ENCODE measurements around the gene TMEM184C. TPM values are rescaled to one million over a fixed set of nuclear protein-coding genes. Genes with fewer than 3 reads are reported as not detected.

Gene TMEM184C
- total RNA-seq, 1 experiment from 2014 or later = 23.3 TPM

DNA sequence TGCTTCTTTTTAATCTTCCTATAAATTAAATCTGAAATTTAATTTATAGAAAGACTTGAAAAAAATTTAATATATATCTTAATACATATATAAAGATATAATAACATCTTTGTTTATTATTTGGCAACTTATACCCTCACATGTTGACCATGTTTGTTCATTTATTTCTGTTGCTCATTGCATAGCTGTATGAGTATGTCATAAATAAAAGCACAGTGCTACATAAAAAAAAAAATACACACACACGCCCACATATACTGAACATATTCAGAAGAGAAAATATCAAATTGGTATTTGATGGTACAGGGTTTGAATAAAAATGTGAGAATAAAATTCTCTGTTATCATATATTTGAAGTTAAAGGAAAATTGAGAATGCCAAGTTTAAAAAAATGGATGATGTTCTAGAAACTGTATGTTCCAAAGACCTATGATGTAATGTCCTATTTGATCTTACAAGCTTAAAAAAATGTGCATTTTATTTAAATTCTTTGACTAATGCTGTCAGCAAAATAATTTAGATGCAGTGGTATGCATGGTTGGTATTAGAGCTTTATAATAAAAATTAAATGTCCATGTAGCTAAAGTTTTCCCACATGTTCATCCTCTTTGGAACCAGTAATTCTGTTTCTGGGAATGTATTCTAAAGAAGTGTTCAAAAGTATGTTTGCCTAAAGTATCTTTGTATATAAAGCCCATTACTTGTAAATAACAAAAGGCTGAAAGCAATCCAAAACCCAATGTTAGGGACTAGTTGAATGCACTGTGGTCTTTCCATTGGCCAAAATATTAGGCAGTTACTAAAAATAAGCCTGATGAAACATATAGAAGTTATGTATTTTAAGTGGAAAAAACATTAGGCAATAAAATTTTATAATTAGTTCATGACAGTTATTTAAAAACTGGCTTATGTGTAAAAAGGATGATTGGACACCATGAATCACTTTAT is 12.9 kb downstream of the TMEM184C start:
- no peak overlapping the region for H3K27ac Mint-ChIP-seq (ENCODE audit: unreplicated experiment)
- BruUV-seq (replicated peaks) = no TSS peak
- TF ChIP-seq, protein P1, sequence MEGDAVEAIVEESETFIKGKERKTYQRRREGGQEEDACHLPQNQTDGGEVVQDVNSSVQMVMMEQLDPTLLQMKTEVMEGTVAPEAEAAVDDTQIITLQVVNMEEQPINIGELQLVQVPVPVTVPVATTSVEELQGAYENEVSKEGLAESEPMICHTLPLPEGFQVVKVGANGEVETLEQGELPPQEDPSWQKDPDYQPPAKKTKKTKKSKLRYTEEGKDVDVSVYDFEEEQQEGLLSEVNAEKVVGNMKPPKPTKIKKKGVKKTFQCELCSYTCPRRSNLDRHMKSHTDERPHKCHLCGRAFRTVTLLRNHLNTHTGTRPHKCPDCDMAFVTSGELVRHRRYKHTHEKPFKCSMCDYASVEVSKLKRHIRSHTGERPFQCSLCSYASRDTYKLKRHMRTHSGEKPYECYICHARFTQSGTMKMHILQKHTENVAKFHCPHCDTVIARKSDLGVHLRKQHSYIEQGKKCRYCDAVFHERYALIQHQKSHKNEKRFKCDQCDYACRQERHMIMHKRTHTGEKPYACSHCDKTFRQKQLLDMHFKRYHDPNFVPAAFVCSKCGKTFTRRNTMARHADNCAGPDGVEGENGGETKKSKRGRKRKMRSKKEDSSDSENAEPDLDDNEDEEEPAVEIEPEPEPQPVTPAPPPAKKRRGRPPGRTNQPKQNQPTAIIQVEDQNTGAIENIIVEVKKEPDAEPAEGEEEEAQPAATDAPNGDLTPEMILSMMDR (IDR thresholded peaks at IDR 0.05; ENCODE audit: unreplicated experiment) = no peak
- no peak for DNase-seq
- H3K4me3 Mint-ChIP-seq (ENCODE audit: low read depth, unreplicated experiment) = no peak overlapping the region
- no peaks in the 10 kb centered on the region for H3K9me3 Mint-ChIP-seq (ENCODE audit: low read depth, unreplicated experiment)
- H3K27me3 Mint-ChIP-seq (ENCODE audit: unreplicated experiment) = no peaks in the 10 kb centered on the region
- peaks cover 15% of the 10 kb centered on the region for H3K36me3 Mint-ChIP-seq (ENCODE audit: insufficient read depth, unreplicated experiment)
- CTCF ChIA-PET = no interaction called here
- H3K4me1 Mint-ChIP-seq (ENCODE audit: low read depth, unreplicated experiment) = peaks cover 8% of the 10 kb centered on the region
- intact Hi-C loops (cut with micrococcal nuclease; ENCODE audit: unreplicated experiment) = no loop called here

DNA sequence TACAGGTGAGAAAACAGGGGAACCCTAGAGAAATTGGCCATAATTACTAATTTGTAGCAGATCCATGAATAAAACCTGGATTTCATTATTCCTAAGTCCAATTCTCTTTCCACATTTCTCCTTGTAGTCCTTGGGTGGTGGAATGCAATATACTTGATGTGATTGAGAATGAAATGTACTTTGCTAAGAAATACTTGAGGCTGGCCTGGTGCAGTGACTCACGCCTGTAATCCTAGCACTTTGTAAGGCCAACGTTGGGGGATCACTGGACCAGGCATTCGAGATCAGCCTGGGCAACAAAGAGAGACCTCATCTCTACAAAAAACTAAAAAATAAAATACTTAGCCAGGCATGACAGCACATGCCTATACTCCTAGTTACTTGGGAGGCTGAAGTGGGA is 15.9 kb downstream of the TMEM184C start:
- H3K4me3 Mint-ChIP-seq (ENCODE audit: low read depth, unreplicated experiment) = no peak overlapping the region
- H3K36me3 Mint-ChIP-seq (ENCODE audit: insufficient read depth, unreplicated experiment) = peaks cover 12% of the 10 kb centered on the region
- H3K27ac Mint-ChIP-seq (ENCODE audit: unreplicated experiment) = no peak overlapping the region
- intact Hi-C loops (cut with micrococcal nuclease; ENCODE audit: unreplicated experiment) = no loop called here
- peaks cover 3% of the 10 kb centered on the region for H3K9me3 Mint-ChIP-seq (ENCODE audit: low read depth, unreplicated experiment)
- CTCF ChIA-PET = no interaction called here
- BruUV-seq (replicated peaks) = no TSS peak
- no peaks in the 10 kb centered on the region for H3K27me3 Mint-ChIP-seq (ENCODE audit: unreplicated experiment)
- H3K4me1 Mint-ChIP-seq (ENCODE audit: low read depth, unreplicated experiment) = no peaks in the 10 kb centered on the region
- TF ChIP-seq, protein P1 (IDR thresholded peaks at IDR 0.05; ENCODE audit: unreplicated experiment) = no peak
- no peak for DNase-seq

DNA sequence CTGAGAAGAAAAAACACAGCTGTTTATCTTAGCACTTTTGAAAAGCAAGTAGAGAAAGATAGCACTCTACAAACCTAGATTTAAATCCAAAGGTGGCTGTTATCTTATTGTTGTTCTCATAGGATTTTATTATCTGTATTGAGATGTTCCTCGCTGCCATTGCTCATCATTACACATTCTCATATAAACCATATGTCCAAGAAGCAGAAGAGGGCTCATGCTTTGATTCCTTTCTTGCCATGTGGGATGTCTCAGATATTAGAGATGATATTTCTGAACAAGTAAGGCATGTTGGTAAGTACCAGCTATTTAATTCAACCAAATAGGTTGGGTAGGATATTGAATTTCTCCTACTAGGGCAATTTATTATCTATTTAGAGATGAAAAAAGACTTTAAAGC is 16.4 kb downstream of the TMEM184C start:
- Mint-ChIP-seq H3K9me3 (ENCODE audit: low read depth, unreplicated experiment) (peaks cover 3% of the 10 kb centered on the region), H3K4me3 (ENCODE audit: low read depth, unreplicated experiment) (no peak overlapping the region), H3K36me3 (ENCODE audit: insufficient read depth, unreplicated experiment) (peaks cover 12% of the 10 kb centered on the region), H3K4me1 (ENCODE audit: low read depth, unreplicated experiment) (no peaks in the 10 kb centered on the region), H3K27me3 (ENCODE audit: unreplicated experiment) (no peaks in the 10 kb centered on the region), H3K27ac (ENCODE audit: unreplicated experiment) (no peak overlapping the region)
- no peak for DNase-seq
- TF ChIP-seq, protein P1 (IDR thresholded peaks at IDR 0.05; ENCODE audit: unreplicated experiment) = no peak
- CTCF ChIA-PET = no interaction called here
- intact Hi-C loops (cut with micrococcal nuclease; ENCODE audit: unreplicated experiment) = no loop called here
- BruUV-seq (replicated peaks) = no TSS peak

DNA sequence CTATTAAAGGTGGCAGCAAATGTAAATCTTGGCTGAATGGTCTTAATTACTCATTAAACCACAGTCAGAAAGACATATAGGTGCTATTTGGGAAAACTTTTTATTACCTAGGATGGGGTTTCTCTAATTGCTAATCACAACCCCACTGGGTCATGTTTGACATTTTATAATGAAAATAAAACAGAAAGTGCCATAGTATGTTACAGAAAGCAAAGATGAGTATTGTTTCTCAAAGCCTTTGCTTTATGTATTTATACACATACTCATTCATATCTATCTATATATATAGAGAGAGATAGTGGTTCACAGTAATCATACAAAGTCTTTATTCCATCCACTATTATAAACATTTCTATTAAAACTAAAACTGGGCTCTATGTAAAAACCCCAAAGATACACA is 18.2 kb downstream of the TMEM184C start:
- DNase-seq = no peak
- BruUV-seq (replicated peaks) = no TSS peak
- Mint-ChIP-seq H3K4me3 (ENCODE audit: low read depth, unreplicated experiment) (no peak overlapping the region), H3K27me3 (ENCODE audit: unreplicated experiment) (no peaks in the 10 kb centered on the region), H3K27ac (ENCODE audit: unreplicated experiment) (no peak overlapping the region), H3K36me3 (ENCODE audit: insufficient read depth, unreplicated experiment) (peaks cover 12% of the 10 kb centered on the region), H3K9me3 (ENCODE audit: low read depth, unreplicated experiment) (peaks cover 3% of the 10 kb centered on the region), H3K4me1 (ENCODE audit: low read depth, unreplicated experiment) (no peaks in the 10 kb centered on the region)
- intact Hi-C loops (cut with micrococcal nuclease; ENCODE audit: unreplicated experiment) = no loop called here
- CTCF ChIA-PET = no interaction called here
- TF ChIP-seq, protein P1 (IDR thresholded peaks at IDR 0.05; ENCODE audit: unreplicated experiment) = no peak

All from Calu3 (cell line).